Esophagus squamous epithelium (tissue), 4 donors: ENCODE measurements around the gene ADAMTS7.

Experiments used
- CTCF ChIP-seq, 6 experiments: fragments of 450-650 bp in 4 of 6; fragments of 200-600 bp in 2 of 6; sonication (generic) in 2 of 6; IDR thresholded peaks; one replicate each; pipeline ENCODE4 v1.5.1; 2016 to 2019; ENCODE audit warnings: antibody characterized with exemption in 6 of 6, mild to moderate bottlenecking in 4 of 6, moderate library complexity in 4 of 6
- POLR2A ChIP-seq, 4 donors: fragments of 450-650 bp; IDR thresholded peaks; one replicate each; pipeline ENCODE4 v1.6.1; 2017; ENCODE audit warnings: antibody characterized with exemption in 4 of 4, mild to moderate bottlenecking in 4 of 4, moderate library complexity in 3 of 4

GRCh38 chr15:78717956-78718656 lies 93.2 kb downstream of the ADAMTS7 start:
- no peak for TF ChIP-seq CTCF (IDR thresholded peaks at IDR 0.05)
- no peak for TF ChIP-seq POLR2A (IDR thresholded peaks at IDR 0.05)
